Hypothalamus (tissue), 51 donors: ENCODE data around the gene SUCLG1.
A peak's percentile ranks its signal among the peaks of the same experiment; 100 is the strongest.
"Not testable (repeated sequence)": the region's sequence is repeated elsewhere in the genome, so short reads cannot be mapped to it uniquely, and the experiment has no call there.

Experiments used
- DNase-seq, 51 donors: peaks; one replicate each; lab custom pipeline; 2025; lab: John Stamatoyannopoulos, UW

SUCLG1 gene

GRCh38 chr2:84459018-84459943, at the start of gene SUCLG1:
SUCLG1 (minus strand) TSS chr2:84459280; CDS start chr2:84459269, 11 bp downstream.
- DNase-seq, result peak; percentile 55 to 98 (median 86)

GRCh38 chr2:84498150-84498799, 39.2 kb upstream of the SUCLG1 start:
- DNase-seq, result no peak

- DNase-seq, result no peak
These were observed 38.2 kb upstream of the SUCLG1 start for GRCh38 chr2:84497285-84497684.

GRCh38 chr2:84496386-84496785, 37.3 kb upstream of the SUCLG1 start:
- no peak for DNase-seq

- peak in 4 of 51 donors; percentile 20 to 55 (median 28) for DNase-seq
These were observed 36.6 kb upstream of the SUCLG1 start for GRCh38 chr2:84495539-84496146.

GRCh38 chr2:84494070-84494469, 35.0 kb upstream of the SUCLG1 start:
- DNase-seq, result no peak

- DNase-seq, result no peak
These were observed 34.4 kb upstream of the SUCLG1 start for GRCh38 chr2:84493514-84493913.

- DNase-seq, result no peak
These were observed 33.5 kb upstream of the SUCLG1 start for GRCh38 chr2:84492571-84492970.

- DNase-seq, result no peak
These were observed 32.7 kb upstream of the SUCLG1 start for GRCh38 chr2:84491741-84492140.

- DNase-seq, result no peak
These were observed 32.2 kb upstream of the SUCLG1 start for GRCh38 chr2:84491256-84491655.

GRCh38 chr2:84487298-84487996, 28.4 kb upstream of the SUCLG1 start:
- DNase-seq, result no peak

GRCh38 chr2:84486441-84487115, 27.5 kb upstream of the SUCLG1 start:
- DNase-seq, result no peak

- DNase-seq, result no peak
These were observed 24.2 kb upstream of the SUCLG1 start for GRCh38 chr2:84483320-84483719.

GRCh38 chr2:84482603-84483002, 23.5 kb upstream of the SUCLG1 start:
- DNase-seq, result peak in 1 of 51 donors; percentile 16

GRCh38 chr2:84481702-84482101, 22.6 kb upstream of the SUCLG1 start:
- peak in 1 of 51 donors; percentile 31 for DNase-seq

GRCh38 chr2:84478867-84479266, 19.8 kb upstream of the SUCLG1 start:
- DNase-seq, result no peak

GRCh38 chr2:84477886-84478285, 18.8 kb upstream of the SUCLG1 start:
- no peak for DNase-seq

GRCh38 chr2:84474176-84474575, 15.1 kb upstream of the SUCLG1 start:
- no peak for DNase-seq

GRCh38 chr2:84472856-84473565, 13.9 kb upstream of the SUCLG1 start:
- no peak for DNase-seq

GRCh38 chr2:84472423-84472822, 13.3 kb upstream of the SUCLG1 start:
- DNase-seq, result not testable (repeated sequence)
